ENCODE data around the gene ADGRB2.
A peak's percentile ranks its signal among the peaks of the same experiment; 100 is the strongest.

The ADGRB2 gene

DNA sequence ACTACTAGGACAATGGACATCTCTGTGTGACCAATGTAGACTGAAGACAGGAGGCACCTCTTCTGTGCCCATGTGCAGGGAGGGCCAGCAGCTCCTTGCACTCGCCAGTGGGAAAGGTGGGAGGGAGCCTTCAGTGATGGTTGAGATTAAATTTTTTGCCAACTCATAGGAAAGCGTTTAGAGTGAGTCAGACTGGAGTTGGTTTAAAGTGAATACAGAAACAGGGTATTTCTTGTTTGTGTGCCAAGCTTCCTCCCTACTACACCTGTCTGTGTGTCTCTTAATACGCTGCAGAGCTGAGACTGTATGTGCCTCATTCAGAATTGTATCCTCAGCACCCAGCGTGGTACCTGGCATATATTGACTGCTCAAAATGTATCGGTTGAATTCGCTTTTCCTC, 46.8 kb downstream of the ADGRB2 start:
- Histone ChIP-seq H2AFZ (ENCODE audit: low read depth, low read length) (no peak overlapping the region), H3K4me1 (ENCODE audit: control insufficient read depth, insufficient read depth, low read depth, low read length) (peaks cover 21% of the 10 kb centered on the region), H4K8ac (ENCODE audit: low read length) (no peak overlapping the region), H3K27me3 (ENCODE audit: control insufficient read depth in 1 of 2, insufficient read depth in 1 of 2, low read length in 2 of 2) (peaks cover 40 to 50% of the 10 kb centered on the region in 2 experiments), H2BK12ac (ENCODE audit: low read length in 2 of 2) (no peak overlapping the region), H2AK5ac (ENCODE audit: low read length, severe bottlenecking) (no peak overlapping the region), H3K23ac (ENCODE audit: low read length in 2 of 2) (no peak overlapping the region), H3K9ac (ENCODE audit: low read length) (no peak overlapping the region), H3K18ac (ENCODE audit: low read depth in 1 of 2, low read length in 2 of 2) (no peak overlapping the region), H2BK5ac (ENCODE audit: low read depth, low read length, poor library complexity, severe bottlenecking) (no peak overlapping the region), H3K27ac (ENCODE audit: low read length, poor library complexity, severe bottlenecking) (no peak overlapping the region), H2BK15ac (ENCODE audit: low read depth, poor library complexity, severe bottlenecking) (no peak overlapping the region), H3K4me2 (ENCODE audit: low read length, poor library complexity, severe bottlenecking) (no peak overlapping the region), H3K4me3 (ENCODE audit: insufficient read depth in 1 of 2, low read depth in 1 of 2, low read length in 2 of 2) (no peak overlapping the region), H3K9me3 (ENCODE audit: control insufficient read depth, low read length) (no peaks in the 10 kb centered on the region), H3K4ac (ENCODE audit: low read depth in 1 of 2, low read length in 2 of 2) (no peak overlapping the region), H3K79me1 (replicated peaks; ENCODE audit: low read length, poor library complexity, severe bottlenecking) (no peaks in the 10 kb centered on the region), H3K36me3 (ENCODE audit: control insufficient read depth in 1 of 2, insufficient read depth in 2 of 2, low read depth in 1 of 2, low read length in 2 of 2) (no peaks in the 10 kb centered on the region), H4K91ac (ENCODE audit: low read length) (no peak overlapping the region), H2BK120ac (ENCODE audit: low read depth, low read length) (no peak overlapping the region), H3K14ac (ENCODE audit: low read length in 2 of 2) (no peak overlapping the region)
- 72% methylated on average over 6 of the region's 6 CpGs for WGBS
- no peak for DNase-seq

DNA sequence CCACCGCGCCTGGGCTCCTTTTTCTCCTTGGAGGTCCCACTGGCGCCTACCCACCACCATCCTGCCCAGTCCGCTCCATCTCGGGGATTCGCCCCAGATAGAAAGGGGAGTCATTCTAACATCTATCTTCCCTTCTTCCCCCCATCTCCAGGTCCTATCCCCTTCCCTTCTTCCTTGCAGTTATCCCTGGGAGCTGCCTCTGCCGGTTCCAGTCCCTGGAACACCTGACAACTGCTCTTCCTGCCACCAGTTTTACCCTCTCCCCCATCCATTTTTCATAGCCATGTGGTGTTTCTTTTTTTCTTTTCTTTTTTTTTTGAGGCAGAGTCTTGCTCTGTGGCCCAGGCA, 48.3 kb downstream of the ADGRB2 start:
- Histone ChIP-seq H2BK15ac (ENCODE audit: low read depth, poor library complexity, severe bottlenecking) (no peak overlapping the region), H3K27me3 (ENCODE audit: control insufficient read depth in 1 of 2, insufficient read depth in 1 of 2, low read length in 2 of 2) (peaks cover 27 to 38% of the 10 kb centered on the region in 2 experiments), H2AFZ (ENCODE audit: low read depth, low read length) (no peak overlapping the region), H4K8ac (ENCODE audit: low read length) (no peak overlapping the region), H3K4me2 (ENCODE audit: low read length, poor library complexity, severe bottlenecking) (no peak overlapping the region), H3K27ac (ENCODE audit: low read length, poor library complexity, severe bottlenecking) (no peak overlapping the region), H2BK12ac (ENCODE audit: low read length in 2 of 2) (no peak overlapping the region), H3K14ac (ENCODE audit: low read length in 2 of 2) (no peak overlapping the region), H3K79me1 (replicated peaks; ENCODE audit: low read length, poor library complexity, severe bottlenecking) (no peaks in the 10 kb centered on the region), H3K4me3 (ENCODE audit: insufficient read depth in 1 of 2, low read depth in 1 of 2, low read length in 2 of 2) (peak overlapping the region in 1 of 2 experiments; percentile 73), H2AK5ac (ENCODE audit: low read length, severe bottlenecking) (no peak overlapping the region), H3K36me3 (ENCODE audit: control insufficient read depth in 1 of 2, insufficient read depth in 2 of 2, low read depth in 1 of 2, low read length in 2 of 2) (no peaks in the 10 kb centered on the region), H2BK120ac (ENCODE audit: low read depth, low read length) (no peak overlapping the region), H4K91ac (ENCODE audit: low read length) (no peak overlapping the region), H3K23ac (ENCODE audit: low read length in 2 of 2) (no peak overlapping the region), H3K9ac (ENCODE audit: low read length) (peak overlapping the region; percentile 84), H3K4me1 (ENCODE audit: control insufficient read depth, insufficient read depth, low read depth, low read length) (peaks cover 27% of the 10 kb centered on the region), H3K4ac (ENCODE audit: low read depth in 1 of 2, low read length in 2 of 2) (no peak overlapping the region), H2BK5ac (ENCODE audit: low read depth, low read length, poor library complexity, severe bottlenecking) (no peak overlapping the region), H3K18ac (ENCODE audit: low read depth in 1 of 2, low read length in 2 of 2) (peak overlapping the region; percentile 41 to 68), H3K9me3 (ENCODE audit: control insufficient read depth, low read length) (no peaks in the 10 kb centered on the region)
- WGBS = 5% methylated on average over 7 of the region's 7 CpGs
- no peak for DNase-seq

DNA sequence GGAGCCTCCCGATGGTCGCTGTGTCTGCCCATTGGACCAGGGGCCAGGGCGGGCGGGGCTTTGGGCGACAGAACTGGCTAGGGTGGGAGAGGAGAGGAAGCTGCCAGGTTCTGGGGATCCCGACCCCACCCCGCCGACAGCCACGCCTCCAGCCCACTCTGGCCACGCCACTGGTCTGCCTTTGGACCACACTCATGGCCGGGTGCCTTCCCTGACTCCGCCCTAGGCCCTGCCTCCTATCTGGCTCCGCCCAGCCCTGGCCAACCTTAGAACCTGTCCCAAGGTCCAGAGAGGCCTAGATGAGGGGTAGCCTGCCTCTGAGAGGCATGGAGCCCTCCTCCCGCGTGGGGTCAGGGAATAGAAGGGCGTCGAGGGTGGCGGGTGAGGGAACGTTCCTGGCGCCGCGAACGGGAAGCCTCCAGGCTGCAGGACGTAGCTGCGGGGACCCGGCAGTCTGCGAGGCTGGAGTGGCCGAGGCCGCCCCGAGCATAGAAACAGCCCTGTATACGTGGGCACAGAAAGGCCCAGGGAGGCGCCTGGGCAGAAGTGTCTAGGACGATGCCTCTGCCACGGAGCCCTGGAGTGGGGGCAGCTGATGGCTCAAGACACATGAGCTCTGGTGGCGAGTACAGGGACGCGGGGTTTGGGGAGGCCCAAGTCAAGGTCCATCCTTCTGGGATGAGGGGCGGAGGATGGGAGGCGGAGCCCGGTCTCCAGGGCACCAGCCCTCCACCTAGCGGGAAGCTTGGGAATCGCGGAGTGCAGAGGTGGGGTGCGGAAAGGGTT, 48.9 kb downstream of the ADGRB2 start:
- H3K4me3 ChIP-seq (ENCODE audit: insufficient read depth in 1 of 2, low read depth in 1 of 2, low read length in 2 of 2) = peak overlapping the region; percentile 30 to 73
- H3K23ac ChIP-seq (ENCODE audit: low read length in 2 of 2) = no peak overlapping the region
- H3K4ac ChIP-seq (ENCODE audit: low read depth in 1 of 2, low read length in 2 of 2) = peak overlapping the region; percentile 80 to 96
- no peaks in the 10 kb centered on the region for H3K79me1 ChIP-seq (replicated peaks; ENCODE audit: low read length, poor library complexity, severe bottlenecking)
- peak overlapping the region; percentile 95 for H4K8ac ChIP-seq (ENCODE audit: low read length)
- H3K27ac ChIP-seq (ENCODE audit: low read length, poor library complexity, severe bottlenecking) = peak overlapping the region; percentile 55
- H3K14ac ChIP-seq (ENCODE audit: low read length in 2 of 2) = peak overlapping the region in 1 of 2 experiments; percentile 53
- H3K9me3 ChIP-seq (ENCODE audit: control insufficient read depth, low read length) = no peaks in the 10 kb centered on the region
- peaks cover 27% of the 10 kb centered on the region for H3K4me1 ChIP-seq (ENCODE audit: control insufficient read depth, insufficient read depth, low read depth, low read length)
- H2AFZ ChIP-seq (ENCODE audit: low read depth, low read length) = peak overlapping the region; percentile 91
- 3% methylated on average over 42 of the region's 44 CpGs for WGBS
- H2BK120ac ChIP-seq (ENCODE audit: low read depth, low read length) = peak overlapping the region; percentile 87
- peak overlapping the region; percentile 95 for H4K91ac ChIP-seq (ENCODE audit: low read length)
- peak overlapping the region; percentile 62 for H3K4me2 ChIP-seq (ENCODE audit: low read length, poor library complexity, severe bottlenecking)
- peak overlapping the region; percentile 75 to 82 for H2BK12ac ChIP-seq (ENCODE audit: low read length in 2 of 2)
- no peak overlapping the region for H2AK5ac ChIP-seq (ENCODE audit: low read length, severe bottlenecking)
- H3K18ac ChIP-seq (ENCODE audit: low read depth in 1 of 2, low read length in 2 of 2) = peak overlapping the region; percentile 92 to 96
- H3K36me3 ChIP-seq (ENCODE audit: control insufficient read depth in 1 of 2, insufficient read depth in 2 of 2, low read depth in 1 of 2, low read length in 2 of 2) = no peaks in the 10 kb centered on the region
- DNase-seq = peak; percentile 95
- no peak overlapping the region for H2BK5ac ChIP-seq (ENCODE audit: low read depth, low read length, poor library complexity, severe bottlenecking)
- H2BK15ac ChIP-seq (ENCODE audit: low read depth, poor library complexity, severe bottlenecking) = peak overlapping the region; percentile 94
- H3K27me3 ChIP-seq (ENCODE audit: control insufficient read depth in 1 of 2, insufficient read depth in 1 of 2, low read length in 2 of 2) = peaks cover 22 to 32% of the 10 kb centered on the region in 2 experiments
- peak overlapping the region; percentile 84 for H3K9ac ChIP-seq (ENCODE audit: low read length)

DNA sequence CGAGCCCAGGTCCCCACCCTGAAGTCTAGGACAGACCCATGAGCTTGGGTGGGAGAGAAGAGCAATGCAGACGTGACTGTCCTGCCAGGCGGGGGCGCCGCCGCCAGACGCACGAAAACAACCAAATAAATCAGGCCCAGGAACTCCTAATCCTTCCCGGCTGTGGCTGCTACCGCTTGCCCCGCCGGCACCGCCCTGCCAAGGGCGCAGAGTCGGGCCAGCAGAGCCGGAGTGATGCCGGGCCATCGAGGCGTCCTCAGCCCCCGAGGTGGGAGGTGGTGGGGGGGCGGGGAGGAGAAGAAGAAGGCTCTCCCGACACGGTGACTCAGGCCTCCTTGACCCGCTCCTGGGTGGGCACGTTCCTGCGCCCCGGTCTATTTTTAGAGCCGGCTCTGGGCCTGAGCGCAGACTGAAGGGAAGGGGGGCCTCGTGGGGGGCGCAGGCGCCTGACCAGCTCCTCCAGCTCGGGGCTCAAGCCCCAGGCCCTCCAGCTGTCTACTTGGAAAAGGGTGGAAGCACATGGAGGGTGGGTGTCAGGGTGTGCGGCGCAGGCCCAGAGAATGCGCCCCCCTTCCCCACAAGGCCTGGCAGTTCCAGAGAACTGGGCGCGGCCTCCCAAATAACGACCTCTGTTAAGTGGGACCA, 49.6 kb downstream of the ADGRB2 start:
- peaks cover 27% of the 10 kb centered on the region for H3K4me1 ChIP-seq (ENCODE audit: control insufficient read depth, insufficient read depth, low read depth, low read length)
- peak overlapping the region; percentile 62 for H3K4me2 ChIP-seq (ENCODE audit: low read length, poor library complexity, severe bottlenecking)
- H3K79me1 ChIP-seq (replicated peaks; ENCODE audit: low read length, poor library complexity, severe bottlenecking) = no peaks in the 10 kb centered on the region
- H3K14ac ChIP-seq (ENCODE audit: low read length in 2 of 2) = peak overlapping the region in 1 of 2 experiments; percentile 88
- peak overlapping the region; percentile 42 for H2AK5ac ChIP-seq (ENCODE audit: low read length, severe bottlenecking)
- peak overlapping the region; percentile 95 for H4K8ac ChIP-seq (ENCODE audit: low read length)
- H3K4me3 ChIP-seq (ENCODE audit: insufficient read depth in 1 of 2, low read depth in 1 of 2, low read length in 2 of 2) = peak overlapping the region; percentile 16 to 73
- H2BK120ac ChIP-seq (ENCODE audit: low read depth, low read length) = peak overlapping the region; percentile 87
- H3K23ac ChIP-seq (ENCODE audit: low read length in 2 of 2) = no peak overlapping the region
- DNase-seq = peak; percentile 93
- H3K36me3 ChIP-seq (ENCODE audit: control insufficient read depth in 1 of 2, insufficient read depth in 2 of 2, low read depth in 1 of 2, low read length in 2 of 2) = no peaks in the 10 kb centered on the region
- peak overlapping the region; percentile 55 for H4K91ac ChIP-seq (ENCODE audit: low read length)
- no peaks in the 10 kb centered on the region for H3K9me3 ChIP-seq (ENCODE audit: control insufficient read depth, low read length)
- peak overlapping the region; percentile 84 for H3K9ac ChIP-seq (ENCODE audit: low read length)
- H2BK15ac ChIP-seq (ENCODE audit: low read depth, poor library complexity, severe bottlenecking) = peak overlapping the region; percentile 90
- H3K27ac ChIP-seq (ENCODE audit: low read length, poor library complexity, severe bottlenecking) = peak overlapping the region; percentile 55
- peak overlapping the region; percentile 61 for H2BK5ac ChIP-seq (ENCODE audit: low read depth, low read length, poor library complexity, severe bottlenecking)
- H3K27me3 ChIP-seq (ENCODE audit: control insufficient read depth in 1 of 2, insufficient read depth in 1 of 2, low read length in 2 of 2) = peaks cover 20 to 28% of the 10 kb centered on the region in 2 experiments
- 2% methylated on average over 30 of the region's 39 CpGs for WGBS
- H2BK12ac ChIP-seq (ENCODE audit: low read length in 2 of 2) = peak overlapping the region in 1 of 2 experiments; percentile 93
- H3K4ac ChIP-seq (ENCODE audit: low read depth in 1 of 2, low read length in 2 of 2) = peak overlapping the region; percentile 80 to 96
- peak overlapping the region; percentile 81 to 96 for H3K18ac ChIP-seq (ENCODE audit: low read depth in 1 of 2, low read length in 2 of 2)
- H2AFZ ChIP-seq (ENCODE audit: low read depth, low read length) = peak overlapping the region; percentile 39

All from mesenchymal stem cell (in vitro differentiated cells and primary cell).